G401.6 (cell line): Measurements from ENCODE around the gene ADAR.
"Not testable (repeated sequence)": the region's sequence is repeated elsewhere in the genome, so short reads cannot be mapped to it uniquely, and the experiment has no call there.

Experiments used
- FAIRE-seq: peaks from 2 replicates; lab custom pipeline; 2012; peaks lifted over from hg19 to GRCh38; lab: Jason Lieb, UNC

Gene ADAR

GRCh38 chr1:154607609-154608396, at the start of gene ADAR:
TSS of gene ADAR (minus strand) at chr1:154608186. CDS start at chr1:154608006, 180 bp downstream.
- FAIRE-seq: peak; percentile 63

GRCh38 chr1:154657556-154657955, 49.6 kb upstream of the ADAR start:
- no peak for FAIRE-seq

GRCh38 chr1:154652893-154653292, 44.9 kb upstream of the ADAR start:
- no peak for FAIRE-seq

- not testable (repeated sequence) for FAIRE-seq
Measured at GRCh38 chr1:154644724-154645123, 36.7 kb upstream of the ADAR start.

- no peak for FAIRE-seq
Measured at GRCh38 chr1:154641534-154641933, 33.5 kb upstream of the ADAR start.

- FAIRE-seq: peak; percentile 75
Measured at GRCh38 chr1:154639876-154640275, 31.9 kb upstream of the ADAR start.

GRCh38 chr1:154635171-154635570, 27.2 kb upstream of the ADAR start:
- no peak for FAIRE-seq

GRCh38 chr1:154629675-154630073, 21.7 kb upstream of the ADAR start:
- no peak for FAIRE-seq

GRCh38 chr1:154629061-154629674, 21.2 kb upstream of the ADAR start:
- FAIRE-seq: no peak

- FAIRE-seq: no peak
Measured at GRCh38 chr1:154628121-154628405, 20.1 kb upstream of the ADAR start.

GRCh38 chr1:154627257-154628120, 19.5 kb upstream of the ADAR start:
- FAIRE-seq: peak; percentile 46

GRCh38 chr1:154626456-154627256, 18.7 kb upstream of the ADAR start:
- FAIRE-seq: no peak

GRCh38 chr1:154624746-154625643, 17.0 kb upstream of the ADAR start:
- no peak for FAIRE-seq

- FAIRE-seq: no peak
Measured at GRCh38 chr1:154623358-154623757, 15.4 kb upstream of the ADAR start.

- FAIRE-seq: no peak
Measured at GRCh38 chr1:154622503-154623039, 14.6 kb upstream of the ADAR start.

GRCh38 chr1:154621875-154622274, 13.9 kb upstream of the ADAR start:
- no peak for FAIRE-seq

- no peak for FAIRE-seq
Measured at GRCh38 chr1:154620751-154621150, 12.8 kb upstream of the ADAR start.

GRCh38 chr1:154619181-154619948, 11.4 kb upstream of the ADAR start:
- no peak for FAIRE-seq

GRCh38 chr1:154616659-154617345, 8.8 kb upstream of the ADAR start:
- no peak for FAIRE-seq

- no peak for FAIRE-seq
Measured at GRCh38 chr1:154615411-154615810, 7.4 kb upstream of the ADAR start.
